OCI-LY3 (cell line): ENCODE data around the gene ANGPTL1.

Source experiments
- CTCF ChIP-seq: fragments of 200-600, 300-600 bp; sonication (generic); IDR thresholded peaks from 2 replicates; pipeline ENCODE4 v1.5.1; 2014; ENCODE audit warnings: antibody characterized with exemption, low read length, low read depth
- EZH2phosphoT487 ChIP-seq: fragments of 200-600 bp; shearing (Covaris generic); IDR thresholded peaks from 2 replicates; pipeline ENCODE4 v1.6.1; 2018; ENCODE audit warnings: antibody characterized with exemption, mixed run types, low read depth

DNA sequence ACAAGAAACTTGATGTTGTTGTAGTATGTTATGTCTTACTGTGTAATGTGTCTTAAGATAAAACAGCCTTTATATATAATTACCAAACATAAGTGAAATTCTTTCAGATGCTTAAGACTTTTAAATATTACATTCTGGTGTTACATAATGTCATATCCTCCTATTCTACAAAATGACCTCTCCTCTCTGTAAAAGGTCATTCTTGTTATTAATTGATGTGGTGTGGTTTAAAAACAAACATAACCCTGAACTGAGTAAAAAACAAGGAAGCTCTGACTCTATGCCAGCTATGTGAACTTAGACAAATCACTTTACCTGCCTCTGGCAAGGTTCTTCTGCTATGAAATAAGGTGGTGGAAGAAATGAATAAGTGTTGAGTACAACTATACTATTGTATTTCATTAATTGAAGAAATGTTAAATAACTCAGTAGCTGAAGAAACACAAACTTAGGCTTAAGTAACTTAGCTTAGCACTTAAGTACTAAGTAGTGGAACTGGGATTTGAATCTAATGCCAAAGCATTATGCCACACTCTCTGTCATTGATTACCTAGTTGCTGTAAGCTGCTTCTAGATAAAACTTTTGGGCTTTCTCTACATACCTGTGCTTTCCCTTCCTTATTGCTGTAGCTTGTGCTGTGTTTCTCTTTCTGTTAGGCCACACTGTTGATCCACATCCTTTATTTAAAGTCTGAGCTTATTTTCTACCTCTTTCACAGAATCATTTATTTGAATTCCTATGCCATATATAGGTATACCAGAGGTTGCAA lies 859 bp upstream of the ANGPTL1 start:
- TF ChIP-seq CTCF, result no peak
- TF ChIP-seq EZH2phosphoT487, result no peak
